ENCODE measurements around the gene MRPL55.
A peak's percentile ranks its signal among the peaks of the same experiment; 100 is the strongest.

The MRPL55 gene

GRCh38 chr1:228151180-228151925 lies 42.3 kb upstream of the MRPL55 start:
- ATAC-seq (replicated peaks) (peak; percentile 18), DNase-seq (no peak)
- Mint-ChIP-seq H3K4me1 (ENCODE audit: low read depth in 2 of 2) (peaks cover 8 to 11% of the 10 kb centered on the region in 2 donors), H3K9me3 (no peaks in the 10 kb centered on the region), H3K4me3 (peak overlapping the region in 1 of 2 donors; percentile 14), H3K36me3 (ENCODE audit: insufficient read depth) (peaks cover 39% of the 10 kb centered on the region), H3K27ac (peak overlapping the region; percentile 73 to 86), H3K27me3 (no peaks in the 10 kb centered on the region)

- Mint-ChIP-seq H3K9me3 (no peaks in the 10 kb centered on the region), H3K27ac (peak overlapping the region in 1 of 2 donors; percentile 86)
- ATAC-seq (replicated peaks) = peak; percentile 2
These were observed 41.5 kb upstream of the MRPL55 start for GRCh38 chr1:228150461-228151179.

GRCh38 chr1:228150120-228150460 lies 41.0 kb upstream of the MRPL55 start:
- Mint-ChIP-seq H3K27ac (peak overlapping the region in 1 of 2 donors; percentile 86), H3K27me3 (no peaks in the 10 kb centered on the region), H3K4me1 (ENCODE audit: low read depth in 2 of 2) (peaks cover 6 to 8% of the 10 kb centered on the region in 2 donors), H3K36me3 (ENCODE audit: insufficient read depth) (peaks cover 41% of the 10 kb centered on the region), H3K4me3 (no peak overlapping the region), H3K9me3 (no peaks in the 10 kb centered on the region)
- DNase-seq (no peak), ATAC-seq (replicated peaks) (no peak)

More at GRCh38 chr1:228150461-228151179, 41.5 kb upstream of the MRPL55 start:
- Mint-ChIP-seq H3K4me3 (no peak overlapping the region), H3K36me3 (ENCODE audit: insufficient read depth) (peaks cover 43% of the 10 kb centered on the region), H3K27me3 (no peaks in the 10 kb centered on the region), H3K4me1 (ENCODE audit: low read depth in 2 of 2) (peaks cover 8 to 10% of the 10 kb centered on the region in 2 donors)
- DNase-seq = no peak

GRCh38 chr1:228149406-228150119 lies 40.5 kb upstream of the MRPL55 start, which contains the start of gene GJC2:
TSS of gene GJC2 (plus strand) at chr1:228149930. CDS start at chr1:228157759, 7,829 bp downstream.
- DNase-seq = no peak
- Mint-ChIP-seq H3K27ac (peak within 1 kb of the TSS in 1 of 2 donors; percentile 86), H3K27me3 (no peaks in the 10 kb centered on the region), H3K36me3 (ENCODE audit: insufficient read depth) (peaks cover 41% of the 10 kb centered on the region), H3K9me3 (no peaks in the 10 kb centered on the region), H3K4me3 (no peak within 1 kb of the TSS), H3K4me1 (ENCODE audit: low read depth in 2 of 2) (peaks cover 4 to 9% of the 10 kb centered on the region in 2 donors)
- peak; percentile 13 for ATAC-seq (replicated peaks)

- no peak overlapping the region for H3K4me3 Mint-ChIP-seq
- H3K27ac Mint-ChIP-seq = peak overlapping the region in 1 of 2 donors; percentile 66
- H3K27me3 Mint-ChIP-seq = no peaks in the 10 kb centered on the region
- H3K4me1 Mint-ChIP-seq (ENCODE audit: low read depth in 2 of 2) = peaks cover 8 to 14% of the 10 kb centered on the region in 2 donors
- ATAC-seq (replicated peaks) (no peak), DNase-seq (no peak)
- H3K36me3 Mint-ChIP-seq (ENCODE audit: insufficient read depth) = peaks cover 41% of the 10 kb centered on the region
- no peaks in the 10 kb centered on the region for H3K9me3 Mint-ChIP-seq
These were observed 39.9 kb upstream of the MRPL55 start for GRCh38 chr1:228148935-228149405.

- Mint-ChIP-seq H3K27me3 (no peaks in the 10 kb centered on the region), H3K36me3 (ENCODE audit: insufficient read depth) (peaks cover 42% of the 10 kb centered on the region), H3K4me1 (ENCODE audit: low read depth in 2 of 2) (peaks cover 14 to 21% of the 10 kb centered on the region in 2 donors), H3K9me3 (no peaks in the 10 kb centered on the region), H3K27ac (peak overlapping the region; percentile 28 to 66), H3K4me3 (no peak overlapping the region)
- DNase-seq = no peak
- ATAC-seq (replicated peaks) = no peak
These were observed 39.2 kb upstream of the MRPL55 start for GRCh38 chr1:228148196-228148861.

- H3K27ac Mint-ChIP-seq = peak overlapping the region; percentile 23 to 28
- ATAC-seq (replicated peaks) (no peak), DNase-seq (no peak)
- peaks cover 42% of the 10 kb centered on the region for H3K36me3 Mint-ChIP-seq (ENCODE audit: insufficient read depth)
- no peak overlapping the region for H3K4me3 Mint-ChIP-seq
- peaks cover 19 to 26% of the 10 kb centered on the region in 2 donors for H3K4me1 Mint-ChIP-seq (ENCODE audit: low read depth in 2 of 2)
- no peaks in the 10 kb centered on the region for H3K9me3 Mint-ChIP-seq
- no peaks in the 10 kb centered on the region for H3K27me3 Mint-ChIP-seq
These were observed 38.7 kb upstream of the MRPL55 start for GRCh38 chr1:228147768-228148167.

- Mint-ChIP-seq H3K27ac (no peak overlapping the region), H3K36me3 (ENCODE audit: insufficient read depth) (peaks cover 44% of the 10 kb centered on the region), H3K4me1 (ENCODE audit: low read depth in 2 of 2) (peaks cover 21 to 30% of the 10 kb centered on the region in 2 donors), H3K9me3 (no peaks in the 10 kb centered on the region), H3K4me3 (no peak overlapping the region), H3K27me3 (no peaks in the 10 kb centered on the region)
- ATAC-seq (replicated peaks) (no peak), DNase-seq (no peak)
These were observed 38.1 kb upstream of the MRPL55 start for GRCh38 chr1:228147151-228147693.

- H3K4me3 Mint-ChIP-seq = no peak overlapping the region
- H3K36me3 Mint-ChIP-seq (ENCODE audit: insufficient read depth) = peaks cover 49% of the 10 kb centered on the region
- H3K4me1 Mint-ChIP-seq (ENCODE audit: low read depth in 2 of 2) = peaks cover 25 to 35% of the 10 kb centered on the region in 2 donors
- no peaks in the 10 kb centered on the region for H3K9me3 Mint-ChIP-seq
- no peaks in the 10 kb centered on the region for H3K27me3 Mint-ChIP-seq
- DNase-seq = no peak
- no peak for ATAC-seq (replicated peaks)
- no peak overlapping the region for H3K27ac Mint-ChIP-seq
These were observed 37.5 kb upstream of the MRPL55 start for GRCh38 chr1:228146417-228147150.

GRCh38 chr1:228145463-228146416 lies 36.6 kb upstream of the MRPL55 start:
- no peaks in the 10 kb centered on the region for H3K27me3 Mint-ChIP-seq
- peaks cover 52% of the 10 kb centered on the region for H3K36me3 Mint-ChIP-seq (ENCODE audit: insufficient read depth)
- H3K4me3 Mint-ChIP-seq = no peak overlapping the region
- no peak for ATAC-seq (replicated peaks)
- no peaks in the 10 kb centered on the region for H3K9me3 Mint-ChIP-seq
- no peak for DNase-seq
- H3K4me1 Mint-ChIP-seq (ENCODE audit: low read depth in 2 of 2) = peaks cover 31 to 40% of the 10 kb centered on the region in 2 donors
- H3K27ac Mint-ChIP-seq = no peak overlapping the region

- Mint-ChIP-seq H3K9me3 (no peaks in the 10 kb centered on the region), H3K27ac (peak overlapping the region; percentile 41 to 77), H3K4me1 (ENCODE audit: low read depth in 2 of 2) (peaks cover 31 to 40% of the 10 kb centered on the region in 2 donors), H3K36me3 (ENCODE audit: insufficient read depth) (peaks cover 52% of the 10 kb centered on the region), H3K4me3 (peak overlapping the region in 1 of 2 donors; percentile 21), H3K27me3 (no peaks in the 10 kb centered on the region)
- ATAC-seq (replicated peaks) = no peak
- no peak for DNase-seq
These were observed 35.9 kb upstream of the MRPL55 start for GRCh38 chr1:228144993-228145343.

All from effector memory CD8-positive, alpha-beta T cell (primary cell).